NAMALWA (cell line): ENCODE measurements around the gene HK1.

Experiments used
- DNase-seq: peaks from one replicate; pipeline ENCODE4 v3.0.0-alpha.2; 2015; ENCODE audit warnings: low spot score

HK1 gene

GRCh38 chr10:69348816-69349541 lies 70.7 kb downstream of the HK1 start:
- DNase-seq = peak; percentile 27

- no peak for DNase-seq
Observed at GRCh38 chr10:69349542-69349888, 71.2 kb downstream of the HK1 start.

GRCh38 chr10:69351589-69351988 lies 73.3 kb downstream of the HK1 start:
- DNase-seq = no peak

GRCh38 chr10:69352569-69353264 lies 74.4 kb downstream of the HK1 start:
- no peak for DNase-seq

GRCh38 chr10:69353977-69354635 lies 75.8 kb downstream of the HK1 start:
- DNase-seq = no peak

- DNase-seq = no peak
Observed at GRCh38 chr10:69356187-69356586, 77.9 kb downstream of the HK1 start.

GRCh38 chr10:69358148-69358795 lies 80.0 kb downstream of the HK1 start:
- DNase-seq = no peak

- no peak for DNase-seq
Observed at GRCh38 chr10:69359148-69359547, 80.9 kb downstream of the HK1 start.

- DNase-seq = no peak
Observed at GRCh38 chr10:69359594-69359993, 81.3 kb downstream of the HK1 start.

GRCh38 chr10:69360485-69361302 lies 82.4 kb downstream of the HK1 start:
- no peak for DNase-seq

GRCh38 chr10:69361303-69361614 lies 83.0 kb downstream of the HK1 start:
- DNase-seq = no peak

- no peak for DNase-seq
Observed at GRCh38 chr10:69362471-69362954, 84.2 kb downstream of the HK1 start.

GRCh38 chr10:69363666-69364065 lies 85.4 kb downstream of the HK1 start:
- no peak for DNase-seq

- DNase-seq = no peak
Observed at GRCh38 chr10:69364232-69364940, 86.1 kb downstream of the HK1 start.

- DNase-seq = no peak
Observed at GRCh38 chr10:69366738-69367137, 88.4 kb downstream of the HK1 start.

- no peak for DNase-seq
Observed at GRCh38 chr10:69367469-69367868, 89.2 kb downstream of the HK1 start.

- no peak for DNase-seq
Observed at GRCh38 chr10:69372126-69372980, 94.1 kb downstream of the HK1 start.

GRCh38 chr10:69374242-69374641 lies 95.9 kb downstream of the HK1 start:
- no peak for DNase-seq

- DNase-seq = no peak
Observed at GRCh38 chr10:69374931-69375306, 96.6 kb downstream of the HK1 start.
